Non-pigmented ciliary epithelial cell (primary cell): ENCODE data around the gene ESRP2.

Source experiments
- DNase-seq: peaks from one replicate; pipeline ENCODE4 v3.0.0-alpha.2; 2010; ENCODE audit warnings: low read depth

Gene ESRP2

GRCh38 chr16:68263559-68264127 lies 27.7 kb upstream of the ESRP2 start:
- DNase-seq: no peak

GRCh38 chr16:68259007-68259825 lies 23.3 kb upstream of the ESRP2 start:
- DNase-seq: no peak

- no peak for DNase-seq
Observed at GRCh38 chr16:68257906-68258800, 22.2 kb upstream of the ESRP2 start.

GRCh38 chr16:68257251-68257905 lies 21.5 kb upstream of the ESRP2 start:
- no peak for DNase-seq

GRCh38 chr16:68255712-68256111 lies 19.8 kb upstream of the ESRP2 start:
- DNase-seq: no peak

GRCh38 chr16:68253721-68254120 lies 17.8 kb upstream of the ESRP2 start:
- no peak for DNase-seq

- DNase-seq: no peak
Observed at GRCh38 chr16:68252383-68252782, 16.5 kb upstream of the ESRP2 start.

GRCh38 chr16:68251832-68252231 lies 15.9 kb upstream of the ESRP2 start:
- DNase-seq: no peak

GRCh38 chr16:68250951-68251350 lies 15.0 kb upstream of the ESRP2 start:
- DNase-seq: no peak

GRCh38 chr16:68249371-68249770 lies 13.4 kb upstream of the ESRP2 start:
- DNase-seq: no peak

GRCh38 chr16:68247932-68248331 lies 12.0 kb upstream of the ESRP2 start:
- no peak for DNase-seq

- DNase-seq: no peak
Observed at GRCh38 chr16:68247400-68247799, 11.5 kb upstream of the ESRP2 start.

- DNase-seq: no peak
Observed at GRCh38 chr16:68246666-68247065, 10.7 kb upstream of the ESRP2 start.

GRCh38 chr16:68246121-68246520 lies 10.2 kb upstream of the ESRP2 start:
- DNase-seq: no peak

- DNase-seq: peak; percentile 75
Observed at GRCh38 chr16:68244903-68245853, 9.3 kb upstream of the ESRP2 start, which contains the start of gene PLA2G15. PLA2G15 (plus strand) TSS chr16:68245373; CDS start chr16:68245427, 54 bp downstream.

- no peak for DNase-seq
Observed at GRCh38 chr16:68244481-68244902, 8.6 kb upstream of the ESRP2 start.

GRCh38 chr16:68242926-68243858 lies 7.3 kb upstream of the ESRP2 start:
- no peak for DNase-seq

- no peak for DNase-seq
Observed at GRCh38 chr16:68242085-68242484, 6.2 kb upstream of the ESRP2 start.

GRCh38 chr16:68238029-68238345 lies 2.1 kb upstream of the ESRP2 start:
- DNase-seq: no peak
